ENCODE results near the gene SRRM4. TPM values are rescaled to one million over a fixed set of nuclear protein-coding genes. Genes with fewer than 3 reads are reported as not detected.

The SRRM4 gene
- total RNA-seq, 1 experiment from 2014 or later: 0.96 TPM

DNA sequence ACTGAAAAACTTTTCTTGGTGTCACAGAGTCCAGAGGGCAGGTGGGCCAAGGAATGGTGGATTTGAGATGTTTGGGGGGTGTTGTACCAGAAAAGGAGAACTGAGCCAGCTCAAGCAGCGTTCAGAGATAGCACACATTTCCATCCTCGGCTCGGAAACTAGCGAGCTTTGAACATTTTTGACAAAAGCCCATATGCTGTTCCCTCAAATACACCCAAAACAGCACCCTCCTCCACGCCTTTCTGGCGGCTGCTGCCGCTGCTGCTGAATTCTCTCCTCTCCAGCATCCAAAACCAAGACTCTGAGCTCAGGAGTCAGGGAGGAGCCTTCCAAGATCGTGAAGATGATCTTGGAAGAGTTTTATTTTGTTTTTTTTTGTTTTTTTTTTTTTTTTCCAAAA is 961 bp downstream of the SRRM4 start:
- Mint-ChIP-seq H3K27me3 (ENCODE audit: low read depth) (peaks cover 30% of the 10 kb centered on the region), H3K4me1 (peaks cover 21% of the 10 kb centered on the region), H3K9me3 (peaks cover 3% of the 10 kb centered on the region; the same call in 1 of the 2 replicates), H3K4me3 (peak overlapping the region; percentile 78), H3K27ac (no peak overlapping the region), H3K36me3 (no peaks in the 10 kb centered on the region)
- no peak for TF ChIP-seq CREB1 (CRISPR knock-in tag; IDR thresholded peaks at IDR 0.05)
- TF ChIP-seq TEAD4 (CRISPR knock-in tag; IDR thresholded peaks at IDR 0.05): no peak
- TF ChIP-seq, protein P1, sequence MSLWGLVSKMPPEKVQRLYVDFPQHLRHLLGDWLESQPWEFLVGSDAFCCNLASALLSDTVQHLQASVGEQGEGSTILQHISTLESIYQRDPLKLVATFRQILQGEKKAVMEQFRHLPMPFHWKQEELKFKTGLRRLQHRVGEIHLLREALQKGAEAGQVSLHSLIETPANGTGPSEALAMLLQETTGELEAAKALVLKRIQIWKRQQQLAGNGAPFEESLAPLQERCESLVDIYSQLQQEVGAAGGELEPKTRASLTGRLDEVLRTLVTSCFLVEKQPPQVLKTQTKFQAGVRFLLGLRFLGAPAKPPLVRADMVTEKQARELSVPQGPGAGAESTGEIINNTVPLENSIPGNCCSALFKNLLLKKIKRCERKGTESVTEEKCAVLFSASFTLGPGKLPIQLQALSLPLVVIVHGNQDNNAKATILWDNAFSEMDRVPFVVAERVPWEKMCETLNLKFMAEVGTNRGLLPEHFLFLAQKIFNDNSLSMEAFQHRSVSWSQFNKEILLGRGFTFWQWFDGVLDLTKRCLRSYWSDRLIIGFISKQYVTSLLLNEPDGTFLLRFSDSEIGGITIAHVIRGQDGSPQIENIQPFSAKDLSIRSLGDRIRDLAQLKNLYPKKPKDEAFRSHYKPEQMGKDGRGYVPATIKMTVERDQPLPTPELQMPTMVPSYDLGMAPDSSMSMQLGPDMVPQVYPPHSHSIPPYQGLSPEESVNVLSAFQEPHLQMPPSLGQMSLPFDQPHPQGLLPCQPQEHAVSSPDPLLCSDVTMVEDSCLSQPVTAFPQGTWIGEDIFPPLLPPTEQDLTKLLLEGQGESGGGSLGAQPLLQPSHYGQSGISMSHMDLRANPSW (CRISPR knock-in tag; conservative IDR thresholded peaks at IDR 0.05; ENCODE audit: low read depth): no peak
- TF ChIP-seq TEAD1 (CRISPR knock-in tag; IDR thresholded peaks at IDR 0.05): no peak
- TF ChIP-seq ZNF671 (CRISPR knock-in tag; IDR thresholded peaks at IDR 0.05): no peak
- no peak for TF ChIP-seq TCF7 (CRISPR knock-in tag; IDR thresholded peaks at IDR 0.05; ENCODE audit: low read depth)
- no peak for TF ChIP-seq PRDM15 (CRISPR knock-in tag; IDR thresholded peaks at IDR 0.05)
- no peak for TF ChIP-seq NR1H2 (CRISPR knock-in tag; IDR thresholded peaks at IDR 0.05)
- TF ChIP-seq SMAD3 (CRISPR knock-in tag; IDR thresholded peaks at IDR 0.05; ENCODE audit: borderline replicate concordance): no peak
- no peak for TF ChIP-seq NR3C1 (CRISPR knock-in tag; conservative IDR thresholded peaks at IDR 0.05; ENCODE audit: low read depth)
- TF ChIP-seq, protein P2, sequence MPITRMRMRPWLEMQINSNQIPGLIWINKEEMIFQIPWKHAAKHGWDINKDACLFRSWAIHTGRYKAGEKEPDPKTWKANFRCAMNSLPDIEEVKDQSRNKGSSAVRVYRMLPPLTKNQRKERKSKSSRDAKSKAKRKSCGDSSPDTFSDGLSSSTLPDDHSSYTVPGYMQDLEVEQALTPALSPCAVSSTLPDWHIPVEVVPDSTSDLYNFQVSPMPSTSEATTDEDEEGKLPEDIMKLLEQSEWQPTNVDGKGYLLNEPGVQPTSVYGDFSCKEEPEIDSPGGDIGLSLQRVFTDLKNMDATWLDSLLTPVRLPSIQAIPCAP (CRISPR knock-in tag; IDR thresholded peaks at IDR 0.05): no peak
- TF ChIP-seq IRF2 (CRISPR knock-in tag; IDR thresholded peaks at IDR 0.05; ENCODE audit: borderline replicate concordance, low read depth): no peak
- TF ChIP-seq, protein P3, sequence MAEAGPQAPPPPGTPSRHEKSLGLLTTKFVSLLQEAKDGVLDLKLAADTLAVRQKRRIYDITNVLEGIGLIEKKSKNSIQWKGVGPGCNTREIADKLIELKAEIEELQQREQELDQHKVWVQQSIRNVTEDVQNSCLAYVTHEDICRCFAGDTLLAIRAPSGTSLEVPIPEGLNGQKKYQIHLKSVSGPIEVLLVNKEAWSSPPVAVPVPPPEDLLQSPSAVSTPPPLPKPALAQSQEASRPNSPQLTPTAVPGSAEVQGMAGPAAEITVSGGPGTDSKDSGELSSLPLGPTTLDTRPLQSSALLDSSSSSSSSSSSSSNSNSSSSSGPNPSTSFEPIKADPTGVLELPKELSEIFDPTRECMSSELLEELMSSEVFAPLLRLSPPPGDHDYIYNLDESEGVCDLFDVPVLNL (CRISPR knock-in tag; IDR thresholded peaks at IDR 0.05; ENCODE audit: borderline replicate concordance, low read depth): no peak
- no peak for TF ChIP-seq ZNF416 (CRISPR knock-in tag; IDR thresholded peaks at IDR 0.05)
- no peak for TF ChIP-seq JAZF1 (CRISPR knock-in tag; IDR thresholded peaks at IDR 0.05)
- ATAC-seq: no peak
- DNase-seq (ENCODE audit: low spot score): no peak
- CTCF ChIA-PET: interaction anchor here (0.6 to 2.6 kb wide), 14 partner anchors 18 to 538 kb away, joined by 3 to 20 read pairs (median 5); no protein-coding TSS in a partner anchor
- POLR2A ChIA-PET: interaction anchor here (0.6 to 1.3 kb wide), 6 partner anchors 19 to 419 kb away, joined by 3 to 6 read pairs (median 4); no protein-coding TSS in a partner anchor

- CTCF ChIA-PET: interaction anchor here (2.0 kb wide), 1 partner anchor 430 kb away, joined by 13 read pairs; no protein-coding TSS in a partner anchor
- Mint-ChIP-seq H3K27me3 (ENCODE audit: low read depth) (peaks cover 30% of the 10 kb centered on the region), H3K27ac (no peak overlapping the region), H3K4me1 (peaks cover 21% of the 10 kb centered on the region), H3K4me3 (peak overlapping the region; percentile 78), H3K9me3 (peaks cover 3% of the 10 kb centered on the region; the same call in 1 of the 2 replicates), H3K36me3 (no peaks in the 10 kb centered on the region)
- ATAC-seq (no peak), DNase-seq (ENCODE audit: low spot score) (no peak)
- POLR2A ChIA-PET: interaction anchor here (0.6 kb wide), 1 partner anchor 314 kb away, joined by 3 read pairs; no protein-coding TSS in a partner anchor
- TF ChIP-seq FOXJ3 (CRISPR knock-in tag; IDR thresholded peaks at IDR 0.05; ENCODE audit: borderline replicate concordance): no peak
- no peak for TF ChIP-seq HMGA2 (CRISPR knock-in tag; IDR thresholded peaks at IDR 0.05)
- TF ChIP-seq ZNF317 (CRISPR knock-in tag; IDR thresholded peaks at IDR 0.05; ENCODE audit: borderline replicate concordance, low read depth): no peak
- TF ChIP-seq, protein P1 (CRISPR knock-in tag; conservative IDR thresholded peaks at IDR 0.05; ENCODE audit: low read depth): no peak
- no peak for TF ChIP-seq ZBTB43 (CRISPR knock-in tag; IDR thresholded peaks at IDR 0.05)
- TF ChIP-seq, protein P2 (CRISPR knock-in tag; IDR thresholded peaks at IDR 0.05): no peak
Measured at GRCh38 chr12:118982984-118983761, 1.8 kb downstream of the SRRM4 start.

Measured in WTC11 (cell line).